PC-9 (cell line): Measurements from ENCODE around the gene ESPN. TPM values are rescaled to one million over a fixed set of nuclear protein-coding genes. Genes with fewer than 3 reads are reported as not detected.

ENCODE experiments used
- BruUV-seq: library from RNA; stranded (reverse); fragments of 400-500 nt; replicated peaks from 2 replicates; lab custom pipeline; 2021; lab: Mats Ljungman, UMichigan
- CTCF ChIA-PET: fragments of 300-600 bp; sonication (Branson Sonifier 250); formaldehyde crosslinking; loops from one replicate; lab custom pipeline; 2022; ENCODE audit warnings: antibody characterized with exemption; lab: Charles Lee
- POLR2A ChIA-PET: fragments of 300-600 bp; sonication (Branson Sonifier 250); formaldehyde crosslinking; loops from one replicate; lab custom pipeline; 2022; ENCODE audit warnings: antibody characterized with exemption; ENCODE audit not compliant: unreplicated experiment; lab: Charles Lee
- DNase-seq, 2 experiments: peaks; one replicate each; pipeline versions ENCODE4 v3.0.0 to v3.0.0-alpha.2; 2015 to 2022; ENCODE audit warnings: mixed read lengths in 1 of 2
- H2AFZ ChIP-seq: fragments of 200-600 bp; sonication (generic); 2 replicates; pipeline ENCODE4 v1.8.1; 2017; ENCODE audit warnings: antibody characterized with exemption
- H3F3A ChIP-seq: fragments of 200-600 bp; sonication (generic); 2 replicates; pipeline ENCODE4 v1.8.1; 2017; ENCODE audit warnings: antibody characterized with exemption, mild to moderate bottlenecking, low read depth; ENCODE audit not compliant: insufficient read depth
- H3K27ac ChIP-seq: fragments of 200-600 bp; sonication (generic); 2 replicates; pipeline ENCODE4 v1.6.1; 2016; ENCODE audit warnings: mixed run types
- H3K27me3 ChIP-seq: fragments of 200-600 bp; sonication (generic); 2 replicates; pipeline ENCODE4 v1.6.1; 2016; ENCODE audit warnings: low read depth, mixed run types; ENCODE audit not compliant: insufficient read depth
- H3K36me3 ChIP-seq: fragments of 200-600 bp; sonication (generic); 2 replicates; pipeline ENCODE4 v1.6.1; 2016; ENCODE audit warnings: low read depth, mixed run types
- H3K4me1 ChIP-seq: fragments of 200-600 bp; sonication (generic); replicated peaks from 2 replicates; pipeline ENCODE4 v1.6.1; 2016; ENCODE audit warnings: mixed run types; ENCODE audit not compliant: insufficient read depth
- H3K4me2 ChIP-seq: fragments of 200-600 bp; sonication (generic); 2 replicates; pipeline ENCODE4 v1.6.1; 2017; ENCODE audit warnings: mixed run types
- H3K4me3 ChIP-seq: fragments of 200-600 bp; sonication (generic); 2 replicates; pipeline ENCODE4 v1.6.1; 2016; ENCODE audit warnings: mixed run types
- H3K79me2 ChIP-seq: fragments of 200-600 bp; sonication (generic); 2 replicates; pipeline ENCODE4 v1.6.1; 2017; ENCODE audit warnings: low read depth, mixed run types
- H3K9me2 ChIP-seq: fragments of 200-600 bp; sonication (generic); 2 replicates; pipeline ENCODE4 v1.8.1; 2017; ENCODE audit warnings: mild to moderate bottlenecking; ENCODE audit not compliant: insufficient read depth
- H3K9me3 ChIP-seq: fragments of 200-600 bp; sonication (generic); 2 replicates; pipeline ENCODE4 v1.8.1; 2016; ENCODE audit warnings: low read depth; ENCODE audit not compliant: insufficient read depth
- H4K20me1 ChIP-seq: fragments of 200-600 bp; sonication (generic); 2 replicates; pipeline ENCODE4 v1.8.1; 2017; ENCODE audit not compliant: insufficient read depth
- CTCF ChIP-seq: fragments of 200-600 bp; sonication (generic); conservative IDR thresholded peaks from 2 replicates; pipeline ENCODE4 v1.6.1; 2017; ENCODE audit warnings: mixed run types, antibody characterized with exemption, mild to moderate bottlenecking, moderate library complexity
- EZH2 ChIP-seq: fragments of 200-600 bp; sonication (generic); IDR thresholded peaks from 2 replicates; pipeline ENCODE4 v1.8.0; 2017; ENCODE audit warnings: antibody characterized with exemption, low read depth
- intact Hi-C: fragments of 100-400 bp; cut with micrococcal nuclease; formaldehyde crosslinking; loops from one replicate; pipeline ENCODE4 v1.10.0; 2022; ENCODE audit not compliant: unreplicated experiment
- total RNA-seq: library from RNA; stranded (reverse); gene quantifications from 2 replicates; pipeline ENCODE4 v1.2.3, GENCODE V29; 2021

ESPN gene
- total RNA-seq, 1 experiment from 2014 or later = 18.6 TPM

- DNase-seq = no peak
- intact Hi-C loops = no loop called here
- Histone ChIP-seq H4K20me1 (no peaks in the 10 kb centered on the region), H3K27ac (no peak overlapping the region), H3K4me2 (no peak overlapping the region), H3K36me3 (no peaks in the 10 kb centered on the region), H3K4me3 (no peak overlapping the region), H3F3A (no peaks in the 10 kb centered on the region), H3K9me2 (no peaks in the 10 kb centered on the region), H3K79me2 (no peaks in the 10 kb centered on the region), H2AFZ (no peak overlapping the region), H3K4me1 (no peaks in the 10 kb centered on the region), H3K27me3 (no peaks in the 10 kb centered on the region), H3K9me3 (no peaks in the 10 kb centered on the region)
- no TSS peak for BruUV-seq
- ChIA-PET POLR2A (no interaction called here), CTCF (no interaction called here)
- TF ChIP-seq CTCF = no peak
- no peak for TF ChIP-seq EZH2
Measured at GRCh38 chr1:6447016-6447817, 22.6 kb downstream of the ESPN start.

GRCh38 chr1:6447818-6448748 is 23.5 kb downstream of the ESPN start:
- no TSS peak for BruUV-seq
- Histone ChIP-seq H3K27me3 (no peaks in the 10 kb centered on the region), H3F3A (no peaks in the 10 kb centered on the region), H3K79me2 (no peaks in the 10 kb centered on the region), H3K9me3 (no peaks in the 10 kb centered on the region), H3K27ac (no peak overlapping the region), H3K36me3 (no peaks in the 10 kb centered on the region), H2AFZ (no peak overlapping the region), H3K4me1 (no peaks in the 10 kb centered on the region), H3K4me3 (no peak overlapping the region), H3K4me2 (no peak overlapping the region), H3K9me2 (no peaks in the 10 kb centered on the region), H4K20me1 (no peaks in the 10 kb centered on the region)
- intact Hi-C loops = no loop called here
- CTCF ChIA-PET = no interaction called here
- POLR2A ChIA-PET = no interaction called here
- TF ChIP-seq EZH2 = no peak
- TF ChIP-seq CTCF = no peak
- DNase-seq = no peak

GRCh38 chr1:6448749-6449631 is 24.4 kb downstream of the ESPN start:
- CTCF ChIA-PET = no interaction called here
- TF ChIP-seq CTCF = no peak
- TF ChIP-seq EZH2 = no peak
- no peaks in the 10 kb centered on the region for H4K20me1 ChIP-seq
- H3K27ac ChIP-seq = no peak overlapping the region
- intact Hi-C loops = no loop called here
- no peaks in the 10 kb centered on the region for H3K79me2 ChIP-seq
- H3K9me3 ChIP-seq = no peaks in the 10 kb centered on the region
- H2AFZ ChIP-seq = no peak overlapping the region
- H3K4me1 ChIP-seq = no peaks in the 10 kb centered on the region
- H3K4me2 ChIP-seq = no peak overlapping the region
- H3K9me2 ChIP-seq = no peaks in the 10 kb centered on the region
- BruUV-seq = no TSS peak
- no peaks in the 10 kb centered on the region for H3K36me3 ChIP-seq
- no peaks in the 10 kb centered on the region for H3F3A ChIP-seq
- no peaks in the 10 kb centered on the region for H3K27me3 ChIP-seq
- POLR2A ChIA-PET = no interaction called here
- no peak for DNase-seq
- H3K4me3 ChIP-seq = no peak overlapping the region
